ENCODE measurements around the gene WDR13. TPM values are rescaled to one million over a fixed set of nuclear protein-coding genes. Genes with fewer than 3 reads are reported as not detected.

WDR13 gene
- total and polyA plus RNA-seq, 2 experiments from 2014 or later, result 117 to 167 TPM

- Histone ChIP-seq H3K4me1 (ENCODE audit: insufficient read depth) (no peaks in the 10 kb centered on the region), H3K79me2 (no peaks in the 10 kb centered on the region), H3K4me2 (no peak overlapping the region), H3K27me3 (no peaks in the 10 kb centered on the region), H2AFZ (no peak overlapping the region), H3K9me3 (ENCODE audit: low read depth) (no peaks in the 10 kb centered on the region), H4K20me1 (ENCODE audit: insufficient read depth, poor library complexity, severe bottlenecking) (no peaks in the 10 kb centered on the region), H3K9me2 (replicated peaks; ENCODE audit: insufficient read depth) (no peaks in the 10 kb centered on the region), H3K27ac (no peak overlapping the region), H3K36me3 (replicated peaks; ENCODE audit: insufficient read depth, low read depth) (no peaks in the 10 kb centered on the region), H3K4me3 (no peak overlapping the region)
- TF ChIP-seq CTCF (IDR thresholded peaks at IDR 0.05; ENCODE audit: poor library complexity), result no peak
- TF ChIP-seq EZH2 (IDR thresholded peaks at IDR 0.05; ENCODE audit: borderline replicate concordance), result no peak
- no peak for TF ChIP-seq EZH2phosphoT487 (IDR thresholded peaks at IDR 0.05; ENCODE audit: low read depth, severe bottlenecking, unreplicated experiment)
- 93% methylated on average over 24 of the region's 24 CpGs for WGBS (ENCODE audit: low lambda C conversion rate, missing lambda C conversion rate)
- no peak for DNase-seq (ENCODE audit: low spot score)
These were observed 37.7 kb upstream of the WDR13 start for GRCh38 chrX:48559636-48560035.

DNA sequence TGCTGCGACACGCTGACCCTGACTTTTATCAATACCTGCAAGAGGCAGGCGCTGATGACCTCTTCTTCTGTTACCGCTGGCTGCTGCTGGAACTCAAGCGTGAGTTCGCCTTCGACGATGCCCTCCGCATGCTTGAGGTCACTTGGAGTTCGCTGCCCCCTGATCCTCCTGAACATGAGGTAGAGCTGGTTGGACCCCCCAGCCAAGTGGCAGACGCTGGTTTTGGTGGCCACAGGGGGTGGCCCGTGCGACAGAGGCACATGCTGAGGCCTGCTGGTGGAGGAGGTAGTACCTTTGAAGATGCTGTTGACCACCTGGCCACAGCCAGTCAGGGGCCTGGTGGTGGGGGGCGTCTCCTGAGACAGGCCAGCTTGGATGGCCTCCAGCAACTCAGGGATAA is 37.2 kb upstream of the WDR13 start:
- no peaks in the 10 kb centered on the region for H3K9me2 ChIP-seq (replicated peaks; ENCODE audit: insufficient read depth)
- no peak for DNase-seq (ENCODE audit: low spot score)
- no peaks in the 10 kb centered on the region for H3K79me2 ChIP-seq
- no peak overlapping the region for H3K4me2 ChIP-seq
- WGBS (ENCODE audit: low lambda C conversion rate, missing lambda C conversion rate), result 92% methylated on average over 13 of the region's 14 CpGs
- H3K9me3 ChIP-seq (ENCODE audit: low read depth), result no peaks in the 10 kb centered on the region
- no peaks in the 10 kb centered on the region for H3K4me1 ChIP-seq (ENCODE audit: insufficient read depth)
- no peak overlapping the region for H2AFZ ChIP-seq
- H3K27me3 ChIP-seq, result no peaks in the 10 kb centered on the region
- no peak for TF ChIP-seq CTCF (IDR thresholded peaks at IDR 0.05; ENCODE audit: poor library complexity)
- TF ChIP-seq EZH2phosphoT487 (IDR thresholded peaks at IDR 0.05; ENCODE audit: low read depth, severe bottlenecking, unreplicated experiment), result no peak
- no peak for TF ChIP-seq EZH2 (IDR thresholded peaks at IDR 0.05; ENCODE audit: borderline replicate concordance)
- H4K20me1 ChIP-seq (ENCODE audit: insufficient read depth, poor library complexity, severe bottlenecking), result no peaks in the 10 kb centered on the region
- no peak overlapping the region for H3K4me3 ChIP-seq
- H3K27ac ChIP-seq, result no peak overlapping the region
- no peaks in the 10 kb centered on the region for H3K36me3 ChIP-seq (replicated peaks; ENCODE audit: insufficient read depth, low read depth)

DNA sequence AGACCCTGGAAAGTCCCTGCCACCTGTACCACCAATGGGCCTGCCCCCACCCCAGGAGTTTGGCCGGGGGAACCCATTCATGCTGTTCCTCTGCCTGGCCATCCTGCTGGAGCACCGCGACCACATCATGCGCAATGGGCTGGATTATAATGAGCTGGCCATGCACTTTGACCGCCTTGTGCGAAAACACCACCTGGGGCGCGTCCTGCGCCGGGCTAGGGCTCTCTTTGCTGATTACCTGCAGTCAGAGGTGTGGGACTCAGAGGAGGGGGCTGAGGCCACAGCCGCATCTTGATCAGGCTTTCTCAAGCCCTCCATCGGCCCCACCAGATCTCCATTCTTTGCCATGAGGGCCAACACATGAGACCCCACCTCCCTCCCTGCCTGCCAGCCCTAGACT is 36.6 kb upstream of the WDR13 start:
- Histone ChIP-seq H3K4me1 (ENCODE audit: insufficient read depth) (no peaks in the 10 kb centered on the region), H2AFZ (no peak overlapping the region), H3K27me3 (no peaks in the 10 kb centered on the region), H3K36me3 (replicated peaks; ENCODE audit: insufficient read depth, low read depth) (no peaks in the 10 kb centered on the region), H3K9me2 (replicated peaks; ENCODE audit: insufficient read depth) (no peaks in the 10 kb centered on the region), H3K27ac (no peak overlapping the region), H3K9me3 (ENCODE audit: low read depth) (no peaks in the 10 kb centered on the region), H3K79me2 (no peaks in the 10 kb centered on the region), H3K4me2 (no peak overlapping the region), H4K20me1 (ENCODE audit: insufficient read depth, poor library complexity, severe bottlenecking) (no peaks in the 10 kb centered on the region), H3K4me3 (no peak overlapping the region)
- DNase-seq (ENCODE audit: low spot score), result no peak
- 87% methylated on average over 12 of the region's 12 CpGs for WGBS (ENCODE audit: low lambda C conversion rate, missing lambda C conversion rate)
- TF ChIP-seq CTCF (IDR thresholded peaks at IDR 0.05; ENCODE audit: poor library complexity) (no peak), EZH2phosphoT487 (IDR thresholded peaks at IDR 0.05; ENCODE audit: low read depth, severe bottlenecking, unreplicated experiment) (no peak), EZH2 (IDR thresholded peaks at IDR 0.05; ENCODE audit: borderline replicate concordance) (no peak)

DNA sequence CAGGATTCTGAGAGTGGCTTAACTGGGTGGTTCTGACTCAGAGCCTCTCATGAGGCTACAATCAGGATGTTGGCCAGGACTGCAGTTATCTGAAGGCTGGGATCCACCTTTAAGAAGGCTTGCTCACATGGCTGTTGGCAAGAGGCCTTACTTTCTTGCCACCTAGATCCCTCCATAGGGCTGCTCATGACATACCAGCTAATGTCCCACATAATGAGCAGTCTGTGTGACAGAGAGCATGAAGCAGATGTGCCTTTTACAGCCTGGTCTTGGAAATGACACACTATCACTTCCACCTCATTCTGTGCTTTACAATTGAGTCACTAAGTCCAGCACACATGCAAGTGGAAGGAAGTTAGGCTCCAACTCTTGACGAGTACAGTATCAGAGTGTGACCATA is 27.3 kb upstream of the WDR13 start:
- H3K79me2 ChIP-seq, result peaks cover 1% of the 10 kb centered on the region
- H3K9me2 ChIP-seq (replicated peaks; ENCODE audit: insufficient read depth), result no peaks in the 10 kb centered on the region
- H2AFZ ChIP-seq, result no peak overlapping the region
- no peaks in the 10 kb centered on the region for H3K36me3 ChIP-seq (replicated peaks; ENCODE audit: insufficient read depth, low read depth)
- H4K20me1 ChIP-seq (ENCODE audit: insufficient read depth, poor library complexity, severe bottlenecking), result no peaks in the 10 kb centered on the region
- no peaks in the 10 kb centered on the region for H3K27me3 ChIP-seq
- WGBS (ENCODE audit: low lambda C conversion rate, missing lambda C conversion rate), result 93% methylated on average over 1 of the region's 1 CpG
- TF ChIP-seq CTCF (IDR thresholded peaks at IDR 0.05; ENCODE audit: poor library complexity), result no peak
- no peak for TF ChIP-seq EZH2phosphoT487 (IDR thresholded peaks at IDR 0.05; ENCODE audit: low read depth, severe bottlenecking, unreplicated experiment)
- DNase-seq (ENCODE audit: low spot score), result no peak
- no peaks in the 10 kb centered on the region for H3K9me3 ChIP-seq (ENCODE audit: low read depth)
- H3K27ac ChIP-seq, result no peak overlapping the region
- H3K4me2 ChIP-seq, result no peak overlapping the region
- H3K4me1 ChIP-seq (ENCODE audit: insufficient read depth), result no peaks in the 10 kb centered on the region
- no peak overlapping the region for H3K4me3 ChIP-seq
